GM19397 (cell line): ENCODE data around the gene LCE2B.

ENCODE experiments used
- ATAC-seq: cut with Tn5 transposase; IDR thresholded peaks from one replicate; pipeline ENCODE4 v1.9.1; 2021; ENCODE audit warnings: mild to moderate bottlenecking, moderate library complexity; ENCODE audit not compliant: unreplicated experiment

Gene LCE2B

DNA sequence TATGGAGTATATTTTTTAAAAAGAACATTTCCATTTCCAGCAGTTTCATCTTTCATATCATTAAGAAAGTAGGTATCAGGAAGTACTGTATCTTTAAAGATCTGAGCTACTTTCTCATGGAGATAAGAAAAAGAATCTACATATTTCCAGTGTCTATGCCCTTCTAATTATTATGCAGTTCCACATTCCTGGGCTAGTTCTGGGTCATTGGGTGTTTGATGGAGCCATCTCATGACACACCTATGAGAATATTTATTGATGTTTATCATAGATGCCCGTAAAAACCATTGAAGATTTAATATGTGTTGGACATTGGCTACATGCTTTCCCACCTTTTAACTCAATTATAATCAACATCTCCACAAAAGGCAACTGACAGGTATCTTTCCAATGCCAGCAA lies 43.1 kb downstream of the LCE2B start:
- ATAC-seq: no peak

DNA sequence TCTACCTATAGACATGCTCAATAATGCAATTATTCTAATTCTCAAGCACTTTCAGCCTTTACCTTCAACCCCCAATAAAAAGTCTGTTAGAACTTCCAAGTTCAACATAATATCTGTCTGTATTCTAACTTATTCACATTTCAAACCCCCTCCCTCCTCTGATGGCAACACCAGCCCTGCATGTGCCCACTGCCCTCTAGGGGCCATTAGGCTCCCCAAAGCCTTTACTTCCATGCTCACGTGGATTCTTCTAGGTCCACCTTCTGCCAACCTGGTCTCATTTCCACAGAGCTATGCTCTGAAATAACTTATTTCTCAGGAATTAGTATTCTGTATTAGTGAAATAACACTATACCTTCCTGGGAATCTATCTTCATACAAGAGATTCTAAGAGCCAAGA lies 49.7 kb downstream of the LCE2B start:
- ATAC-seq: no peak
